HUES6 (cell line): ENCODE results near the gene C17orf107.
"Not testable (repeated sequence)": the region's sequence is repeated elsewhere in the genome, so short reads cannot be mapped to it uniquely, and the experiment has no call there.

Experiments
- H3K27ac ChIP-seq: 2 replicates; pipeline ENCODE4 v1.7.0; 2013; ENCODE audit warnings: low read depth, mild to moderate bottlenecking, low read length, inconsistent platforms
- H3K27me3 ChIP-seq: 2 replicates; pipeline ENCODE4 v1.6.1; 2013; ENCODE audit warnings: low read length; ENCODE audit not compliant: control insufficient read depth, insufficient read depth
- H3K36me3 ChIP-seq: 2 replicates; pipeline ENCODE4 v1.6.1; 2013; ENCODE audit warnings: low read length; ENCODE audit not compliant: control insufficient read depth, insufficient read depth
- H3K4me1 ChIP-seq: 2 replicates; pipeline ENCODE4 v1.6.1; 2013; ENCODE audit warnings: low read length; ENCODE audit not compliant: control insufficient read depth, insufficient read depth
- H3K4me3 ChIP-seq: 2 replicates; pipeline ENCODE4 v1.5.1; 2013; ENCODE audit warnings: low read depth, low read length
- H3K9ac ChIP-seq: one replicate; pipeline ENCODE4 v1.6.1; 2013; ENCODE audit warnings: mild to moderate bottlenecking, low read length
- H3K9me3 ChIP-seq: 2 replicates; pipeline ENCODE4 v1.6.1; 2013; ENCODE audit warnings: low read depth, low read length; ENCODE audit not compliant: control insufficient read depth, insufficient read depth

The C17orf107 gene

GRCh38 chr17:4921320-4921719, 22.0 kb downstream of the C17orf107 start:
- H3K4me1 ChIP-seq = peaks cover 9% of the 10 kb centered on the region; the same call in 1 of the 2 replicates
- H3K9ac ChIP-seq = no peak overlapping the region
- H3K27me3 ChIP-seq = no peaks in the 10 kb centered on the region
- no peak overlapping the region for H3K4me3 ChIP-seq
- no peaks in the 10 kb centered on the region for H3K9me3 ChIP-seq
- no peaks in the 10 kb centered on the region for H3K36me3 ChIP-seq
- no peak overlapping the region for H3K27ac ChIP-seq

GRCh38 chr17:4926577-4927335, 27.4 kb downstream of the C17orf107 start:
- not testable (repeated sequence) for H3K4me3 ChIP-seq, H3K27ac ChIP-seq, H3K4me1 ChIP-seq, H3K9me3 ChIP-seq, H3K9ac ChIP-seq, H3K27me3 ChIP-seq
- peaks cover 15% of the 10 kb centered on the region; the same call in 1 of the 2 replicates for H3K36me3 ChIP-seq

- Histone ChIP-seq H3K9me3 (no peaks in the 10 kb centered on the region), H3K9ac (no peak overlapping the region), H3K36me3 (peaks cover 23% of the 10 kb centered on the region; the same call in 1 of the 2 replicates), H3K27me3 (no peaks in the 10 kb centered on the region), H3K27ac (no peak overlapping the region), H3K4me1 (0 out of 2 replicates have a peak, but pooled peaks cover under 1% of the 10 kb centered on the region), H3K4me3 (no peak overlapping the region)
Measured at GRCh38 chr17:4928881-4929280, 29.5 kb downstream of the C17orf107 start.

GRCh38 chr17:4931963-4932362, 32.6 kb downstream of the C17orf107 start, which contains the start of gene GP1BA:
TSS of gene GP1BA (plus strand) at chr17:4932277. CDS start at chr17:4932605, 328 bp downstream.
- Histone ChIP-seq H3K27me3 (no peaks in the 10 kb centered on the region), H3K36me3 (peaks cover 35% of the 10 kb centered on the region), H3K9ac (no peak within 1 kb of the TSS), H3K27ac (no peak within 1 kb of the TSS), H3K9me3 (no peaks in the 10 kb centered on the region), H3K4me1 (peaks cover 4% of the 10 kb centered on the region; the same call in 1 of the 2 replicates), H3K4me3 (no peak within 1 kb of the TSS)

GRCh38 chr17:4932756-4933155, 33.4 kb downstream of the C17orf107 start:
- Histone ChIP-seq H3K36me3 (peaks cover 42% of the 10 kb centered on the region), H3K4me3 (no peak overlapping the region), H3K4me1 (peaks cover 4% of the 10 kb centered on the region; the same call in 1 of the 2 replicates), H3K9me3 (no peaks in the 10 kb centered on the region), H3K27me3 (no peaks in the 10 kb centered on the region), H3K27ac (no peak overlapping the region), H3K9ac (no peak overlapping the region)

GRCh38 chr17:4933646-4934045, 34.3 kb downstream of the C17orf107 start:
- no peak overlapping the region for H3K9ac ChIP-seq
- H3K4me3 ChIP-seq = no peak overlapping the region
- peaks cover 6% of the 10 kb centered on the region for H3K4me1 ChIP-seq
- no peaks in the 10 kb centered on the region for H3K9me3 ChIP-seq
- peaks cover 49% of the 10 kb centered on the region for H3K36me3 ChIP-seq
- H3K27ac ChIP-seq = no peak overlapping the region
- H3K27me3 ChIP-seq = no peaks in the 10 kb centered on the region

- Histone ChIP-seq H3K27ac (no peak overlapping the region), H3K9ac (no peak overlapping the region), H3K9me3 (no peaks in the 10 kb centered on the region), H3K4me1 (peaks cover 10% of the 10 kb centered on the region), H3K36me3 (peaks cover 42% of the 10 kb centered on the region), H3K4me3 (no peak overlapping the region), H3K27me3 (no peaks in the 10 kb centered on the region)
Measured at GRCh38 chr17:4934173-4934979, 35.0 kb downstream of the C17orf107 start.

- Histone ChIP-seq H3K9me3 (no peaks in the 10 kb centered on the region), H3K36me3 (peaks cover 41% of the 10 kb centered on the region), H3K4me1 (peaks cover 10% of the 10 kb centered on the region), H3K27me3 (no peaks in the 10 kb centered on the region), H3K27ac (no peak overlapping the region), H3K9ac (no peak overlapping the region), H3K4me3 (no peak overlapping the region)
Measured at GRCh38 chr17:4935650-4936049, 36.3 kb downstream of the C17orf107 start.

GRCh38 chr17:4936436-4936835, 37.1 kb downstream of the C17orf107 start:
- Histone ChIP-seq H3K9ac (no peak overlapping the region), H3K36me3 (peaks cover 35% of the 10 kb centered on the region), H3K9me3 (no peaks in the 10 kb centered on the region), H3K27me3 (no peaks in the 10 kb centered on the region), H3K4me3 (no peak overlapping the region), H3K4me1 (peaks cover 13% of the 10 kb centered on the region), H3K27ac (no peak overlapping the region)

GRCh38 chr17:4937553-4937952, 38.2 kb downstream of the C17orf107 start:
- Histone ChIP-seq H3K4me3 (no peak overlapping the region), H3K9me3 (no peaks in the 10 kb centered on the region), H3K36me3 (peaks cover 37% of the 10 kb centered on the region), H3K4me1 (peaks cover 13% of the 10 kb centered on the region), H3K9ac (no peak overlapping the region), H3K27me3 (no peaks in the 10 kb centered on the region), H3K27ac (no peak overlapping the region)

GRCh38 chr17:4938069-4938491, 38.7 kb downstream of the C17orf107 start:
- no peaks in the 10 kb centered on the region for H3K27me3 ChIP-seq
- peaks cover 13% of the 10 kb centered on the region for H3K4me1 ChIP-seq
- no peaks in the 10 kb centered on the region for H3K9me3 ChIP-seq
- no peak overlapping the region for H3K4me3 ChIP-seq
- H3K9ac ChIP-seq = peak overlapping the region; percentile 97
- no peak overlapping the region for H3K27ac ChIP-seq
- H3K36me3 ChIP-seq = peaks cover 38% of the 10 kb centered on the region
